ENCODE results near the gene MPV17L. TPM values are rescaled to one million over a fixed set of nuclear protein-coding genes. Genes with fewer than 3 reads are reported as not detected.

The MPV17L gene
- total and polyA plus RNA-seq, 3 experiments from 2014 or later, result 0.17 to 0.71 (median 0.18) TPM

DNA sequence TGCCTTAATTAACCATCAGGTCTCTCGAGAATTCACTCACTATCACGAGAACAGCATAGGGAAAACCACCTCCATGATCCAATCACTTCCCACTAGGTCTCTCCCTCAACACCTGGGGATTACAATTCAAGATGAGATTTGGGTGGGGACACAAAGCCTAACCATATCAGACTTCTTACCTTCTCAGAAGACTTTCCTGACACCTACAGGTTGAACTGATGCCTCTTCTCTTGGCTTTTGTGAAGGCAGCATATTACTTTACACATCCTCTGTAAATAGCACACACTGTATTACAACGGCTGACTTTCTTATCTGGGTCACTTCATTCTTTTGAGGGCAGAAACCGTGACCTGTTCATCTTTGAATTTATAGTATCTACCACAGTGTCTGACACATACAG lies 62.4 kb downstream of the MPV17L start:
- Mint-ChIP-seq H3K27me3 (peaks cover 0 to 29% of the 10 kb centered on the region in 2 donors), H3K9me3 (no peaks in the 10 kb centered on the region), H3K36me3 (no peaks in the 10 kb centered on the region), H3K4me3 (no peak overlapping the region), H3K27ac (no peak overlapping the region), H3K4me1 (no peaks in the 10 kb centered on the region)
- ChIA-PET CTCF (no interaction called here), POLR2A (interaction anchor here (0.7 kb wide), 1 partner anchor 240 kb away, joined by 3 read pairs; no protein-coding TSS in a partner anchor)
- no peak for DNase-seq
- Histone ChIP-seq H3K27ac (ENCODE audit: low read depth, low read length) (no peak overlapping the region), H3K27me3 (ENCODE audit: insufficient read depth, low read length, poor library complexity, severe bottlenecking) (no peaks in the 10 kb centered on the region), H3K4me1 (ENCODE audit: insufficient read depth, low read length) (no peaks in the 10 kb centered on the region), H3K36me3 (ENCODE audit: insufficient read depth, low read length) (no peaks in the 10 kb centered on the region), H3K9me3 (ENCODE audit: low read length) (no peaks in the 10 kb centered on the region), H3K4me3 (ENCODE audit: low read length) (no peak overlapping the region)

DNA sequence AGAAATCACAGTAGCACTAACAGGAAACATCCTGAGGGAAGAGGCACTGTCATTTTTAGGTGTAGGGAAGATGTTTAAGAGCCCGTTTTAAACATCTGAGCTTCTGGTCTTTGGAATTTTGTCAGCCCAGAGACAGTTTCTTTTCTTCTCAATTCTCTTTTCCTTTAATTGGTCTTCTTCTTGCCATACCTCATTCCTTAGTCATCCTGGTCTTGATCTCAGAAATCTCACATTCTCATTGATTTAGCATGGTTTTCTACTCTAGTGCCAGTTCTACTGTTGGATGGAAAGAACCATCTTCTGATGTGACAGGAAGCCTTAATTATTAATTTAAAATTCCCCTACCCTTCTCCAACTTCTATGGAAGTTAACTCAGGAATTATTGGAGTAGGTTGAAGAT lies 64.2 kb downstream of the MPV17L start:
- DNase-seq, result no peak
- ChIA-PET CTCF (no interaction called here), POLR2A (no interaction called here)
- Histone ChIP-seq H3K9me3 (ENCODE audit: low read length) (no peaks in the 10 kb centered on the region), H3K4me1 (ENCODE audit: insufficient read depth, low read length) (no peaks in the 10 kb centered on the region), H3K36me3 (ENCODE audit: insufficient read depth, low read length) (no peaks in the 10 kb centered on the region), H3K27ac (ENCODE audit: low read depth, low read length) (no peak overlapping the region), H3K4me3 (ENCODE audit: low read length) (no peak overlapping the region), H3K27me3 (ENCODE audit: insufficient read depth, low read length, poor library complexity, severe bottlenecking) (no peaks in the 10 kb centered on the region)
- H3K36me3 Mint-ChIP-seq, result no peaks in the 10 kb centered on the region
- H3K4me1 Mint-ChIP-seq, result no peaks in the 10 kb centered on the region
- no peak overlapping the region for H3K27ac Mint-ChIP-seq
- no peak overlapping the region for H3K4me3 Mint-ChIP-seq
- H3K27me3 Mint-ChIP-seq, result peaks cover 0 to 21% of the 10 kb centered on the region in 2 donors
- H3K9me3 Mint-ChIP-seq, result no peaks in the 10 kb centered on the region

DNA sequence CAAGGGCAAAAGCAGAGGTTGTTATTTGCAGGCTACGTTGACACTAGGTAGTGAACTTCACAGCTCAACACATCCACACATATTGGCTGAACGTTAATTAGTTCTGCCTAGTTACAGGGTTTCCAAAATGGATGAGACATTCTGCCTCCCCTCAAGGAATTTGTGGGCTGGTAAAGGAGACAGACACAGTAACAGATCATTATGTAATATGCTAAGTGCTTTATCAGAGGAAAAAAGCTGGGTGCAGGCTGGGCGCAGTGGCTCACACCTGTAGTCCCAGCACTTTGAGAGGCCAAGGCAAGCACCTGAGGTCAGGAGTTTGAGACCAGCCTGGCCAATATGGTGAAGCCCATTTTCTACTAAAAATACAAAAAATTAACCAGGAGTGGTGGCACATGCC lies 65.0 kb downstream of the MPV17L start:
- peaks cover 0 to 19% of the 10 kb centered on the region in 2 donors for H3K27me3 Mint-ChIP-seq
- CTCF ChIA-PET, result no interaction called here

DNA sequence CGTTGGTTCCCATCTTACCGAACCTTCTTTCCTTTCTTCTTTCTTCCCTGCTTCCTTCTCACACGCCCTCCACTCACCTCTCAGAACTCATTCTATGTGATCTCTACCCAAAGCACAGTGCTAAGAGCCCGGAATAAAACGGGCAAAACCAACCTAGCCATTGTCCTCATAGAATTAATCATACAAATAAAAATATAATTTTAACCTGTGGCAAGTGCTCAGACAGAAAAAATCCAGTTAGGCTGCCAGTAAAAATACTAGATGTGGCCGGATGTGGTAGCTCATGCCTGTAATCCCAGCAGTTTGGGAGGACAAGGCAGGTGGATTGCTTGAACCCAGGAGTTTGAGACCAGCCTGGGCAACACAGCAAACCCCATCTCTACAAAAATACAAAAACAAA lies 65.8 kb downstream of the MPV17L start:
- no peaks in the 10 kb centered on the region for H3K36me3 ChIP-seq (ENCODE audit: insufficient read depth, low read length)
- H3K27ac Mint-ChIP-seq, result no peak overlapping the region
- no peak overlapping the region for H3K27ac ChIP-seq (ENCODE audit: low read depth, low read length)
- H3K4me3 Mint-ChIP-seq, result no peak overlapping the region
- no peaks in the 10 kb centered on the region for H3K36me3 Mint-ChIP-seq
- H3K27me3 ChIP-seq (ENCODE audit: insufficient read depth, low read length, poor library complexity, severe bottlenecking), result no peaks in the 10 kb centered on the region
- H3K27me3 Mint-ChIP-seq, result peaks cover 0 to 19% of the 10 kb centered on the region in 2 donors
- H3K4me1 Mint-ChIP-seq, result no peaks in the 10 kb centered on the region
- H3K9me3 Mint-ChIP-seq, result no peaks in the 10 kb centered on the region
- POLR2A ChIA-PET, result no interaction called here
- H3K4me3 ChIP-seq (ENCODE audit: low read length), result no peak overlapping the region
- H3K9me3 ChIP-seq (ENCODE audit: low read length), result no peaks in the 10 kb centered on the region
- CTCF ChIA-PET, result no interaction called here
- no peak for DNase-seq
- H3K4me1 ChIP-seq (ENCODE audit: insufficient read depth, low read length), result no peaks in the 10 kb centered on the region

More for the DNA sequence above, 65.0 kb downstream of the MPV17L start:
- Mint-ChIP-seq H3K4me3 (no peak overlapping the region), H3K27ac (no peak overlapping the region), H3K9me3 (no peaks in the 10 kb centered on the region), H3K4me1 (no peaks in the 10 kb centered on the region), H3K36me3 (no peaks in the 10 kb centered on the region)
- Histone ChIP-seq H3K36me3 (ENCODE audit: insufficient read depth, low read length) (no peaks in the 10 kb centered on the region), H3K4me3 (ENCODE audit: low read length) (no peak overlapping the region), H3K27me3 (ENCODE audit: insufficient read depth, low read length, poor library complexity, severe bottlenecking) (no peaks in the 10 kb centered on the region), H3K4me1 (ENCODE audit: insufficient read depth, low read length) (no peaks in the 10 kb centered on the region), H3K9me3 (ENCODE audit: low read length) (no peaks in the 10 kb centered on the region), H3K27ac (ENCODE audit: low read depth, low read length) (no peak overlapping the region)
- POLR2A ChIA-PET, result no interaction called here
- no peak for DNase-seq

Other genes with a start within 250 kb of the MPV17L start
- gene NPIPA5, start 17.5 kb upstream of the MPV17L start, total RNA-seq, result 10 to 100 TPM; 12.4 to 16.7 TPM
- 0.77 TPM for gene NPIPA5, start 17.5 kb upstream of the MPV17L start, polyA plus RNA-seq
- gene BMERB1, start 38.8 kb downstream of the MPV17L start, total RNA-seq, result 10 to 100 TPM; 13.1 to 13.6 TPM
- 4.8 TPM for gene BMERB1, start 38.8 kb downstream of the MPV17L start, polyA plus RNA-seq
- gene MARF1, start 247.4 kb downstream of the MPV17L start, total RNA-seq, result 10 to 100 TPM; 69.0 to 75.3 TPM
- 16.9 TPM for gene MARF1, start 247.4 kb downstream of the MPV17L start, polyA plus RNA-seq